SW480 (cell line): ENCODE results near the gene COL6A2.
A peak's percentile ranks its signal among the peaks of the same experiment; 100 is the strongest.

Source experiments
- DNase-seq: peaks from one replicate; pipeline ENCODE4 v3.0.0-alpha.2; 2016; ENCODE audit warnings: low spot score

COL6A2 gene

DNA sequence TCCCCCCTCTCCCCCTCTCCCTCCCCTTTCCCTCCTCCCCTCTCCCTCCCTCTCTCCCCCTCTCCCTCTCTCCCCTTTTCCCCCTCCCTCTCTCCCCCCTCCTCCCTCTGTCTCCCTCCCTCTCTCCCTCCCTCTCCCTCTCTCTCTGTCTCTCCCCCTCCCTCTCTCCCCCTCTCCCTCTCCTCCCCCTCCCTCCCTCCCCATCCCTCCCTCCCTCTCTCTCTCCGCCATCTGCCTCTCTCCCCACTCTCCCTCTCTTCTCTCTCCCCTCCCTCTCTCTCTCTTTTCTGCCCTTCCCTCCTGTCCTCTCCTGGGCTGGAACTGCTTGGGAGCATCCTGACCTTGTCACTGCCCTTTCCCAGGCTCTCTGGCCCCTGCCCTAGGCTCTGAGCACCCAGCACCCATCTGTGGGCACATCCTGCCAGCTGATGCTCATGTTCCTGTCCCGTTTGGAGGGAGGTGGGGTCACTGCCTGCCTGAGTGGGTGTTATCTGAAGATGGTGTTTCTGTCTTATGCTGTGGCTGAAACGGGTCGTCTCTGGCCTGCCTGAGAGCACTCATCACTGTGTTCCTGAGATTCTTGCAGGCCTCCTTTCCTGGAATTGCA lies 46.7 kb downstream of the COL6A2 start:
- no peak for DNase-seq

DNA sequence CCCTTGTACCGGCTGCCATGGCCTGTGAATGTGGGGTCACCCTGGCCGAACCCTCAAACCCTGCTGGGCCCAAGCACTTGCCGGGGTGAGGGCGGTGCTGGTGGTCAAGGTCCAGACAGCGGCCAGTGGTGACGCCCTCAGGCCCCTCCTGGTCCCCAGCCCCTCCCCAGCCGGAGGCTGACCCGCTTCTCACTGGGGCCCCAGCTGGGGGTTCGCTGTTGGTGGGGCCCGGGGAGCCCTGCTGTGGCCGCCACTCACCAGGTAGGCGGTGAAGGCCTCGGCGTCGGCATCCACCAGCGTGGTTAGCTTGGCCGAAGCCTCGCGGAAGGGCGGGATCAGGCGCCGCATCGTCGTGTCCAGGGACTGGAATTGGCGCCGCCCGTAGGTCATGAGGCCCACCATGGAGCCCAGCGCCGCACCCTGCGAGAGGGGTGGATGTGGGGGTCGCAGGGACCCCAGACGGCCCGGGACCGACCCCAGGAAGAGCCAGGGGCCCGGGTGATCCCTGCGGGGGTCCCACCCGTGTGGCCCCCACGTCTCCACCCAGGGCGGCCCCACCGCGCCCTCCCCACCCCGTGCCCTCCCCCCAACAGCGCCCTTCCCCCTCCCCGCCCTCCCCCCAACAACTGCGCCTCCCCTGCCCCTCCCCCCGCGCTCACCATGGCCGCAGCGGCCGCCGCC lies 47.4 kb downstream of the COL6A2 start:
- no peak for DNase-seq

DNA sequence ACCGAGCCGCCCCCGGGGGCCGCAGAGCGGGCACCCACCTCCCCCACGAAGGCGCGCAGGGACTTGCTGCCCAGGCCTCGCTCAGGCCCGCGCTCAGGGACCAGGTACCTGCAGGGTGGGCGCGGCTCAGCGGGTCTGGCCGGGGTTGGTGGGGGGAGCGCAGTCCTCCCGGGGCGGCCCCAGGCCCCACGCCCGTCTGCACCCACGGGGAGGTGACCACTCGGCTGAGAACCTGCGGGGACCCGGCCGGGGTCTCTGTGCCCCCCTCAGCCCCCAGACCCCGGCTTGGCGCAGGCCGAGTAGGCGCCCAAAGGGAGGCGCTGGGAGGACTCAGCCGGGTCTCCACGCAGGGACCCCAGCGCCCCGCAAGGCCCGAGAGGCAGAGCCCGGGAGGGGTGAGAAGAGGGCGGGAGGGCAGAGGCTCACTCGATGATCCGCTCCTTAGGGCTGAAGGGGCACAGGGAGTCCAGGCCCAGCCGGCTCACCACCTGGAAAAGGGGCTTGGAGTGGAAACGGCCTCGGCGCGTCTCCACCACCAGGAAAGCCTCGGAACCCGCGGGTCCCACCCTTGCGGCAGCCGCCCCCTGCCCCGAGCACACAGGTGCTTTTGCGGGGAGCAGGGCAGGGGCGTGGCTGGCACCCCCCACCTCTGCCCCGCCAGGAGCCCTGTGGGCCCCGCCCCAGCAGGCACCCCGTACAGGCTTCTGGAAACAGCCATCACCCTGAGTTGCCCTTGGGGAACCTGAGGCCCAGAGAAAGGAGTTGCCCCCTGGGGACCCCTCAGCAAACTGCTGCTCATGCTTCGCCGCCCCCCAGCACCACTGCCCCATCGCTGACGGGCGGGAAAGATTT lies 48.2 kb downstream of the COL6A2 start:
- no peak for DNase-seq

DNA sequence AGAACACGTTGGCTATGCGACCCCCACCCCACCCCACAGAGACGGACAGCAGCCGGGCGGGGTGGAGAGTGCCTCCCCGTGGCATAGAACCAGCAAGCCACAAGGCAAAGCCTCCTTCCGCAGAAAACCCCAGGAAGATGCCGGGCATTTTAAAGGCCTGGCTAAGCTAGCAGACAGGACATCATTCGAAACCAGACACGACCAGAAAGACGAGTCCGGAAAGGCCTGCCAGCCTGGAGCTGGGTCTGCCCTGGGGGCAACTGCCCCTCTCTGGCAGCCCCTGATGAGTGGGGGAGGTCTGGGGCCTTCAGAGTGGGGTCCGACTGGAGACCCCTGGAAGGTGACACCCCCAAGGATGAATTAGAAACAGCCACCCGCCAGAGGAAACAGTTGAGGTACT lies 48.9 kb downstream of the COL6A2 start:
- no peak for DNase-seq

DNA sequence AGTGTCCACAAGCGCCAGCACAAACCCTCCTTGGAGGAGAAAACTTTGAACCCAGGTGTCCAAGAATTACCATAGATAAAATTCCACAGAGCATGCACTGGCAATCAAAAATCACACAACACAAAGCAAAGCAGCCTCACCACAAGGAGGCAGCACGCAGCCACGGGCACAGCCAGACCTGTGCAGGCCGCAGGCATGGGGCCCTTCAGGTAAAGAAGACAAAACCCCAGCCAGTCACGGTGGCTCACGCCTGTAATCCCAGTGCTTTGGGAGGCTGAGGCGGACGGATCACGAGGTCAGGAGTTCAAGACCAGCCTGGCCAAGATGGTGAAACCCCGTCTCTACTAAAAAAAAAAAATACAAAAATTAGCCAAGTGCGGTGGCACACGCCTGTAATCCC lies 49.5 kb downstream of the COL6A2 start:
- DNase-seq = peak; percentile 68

DNA sequence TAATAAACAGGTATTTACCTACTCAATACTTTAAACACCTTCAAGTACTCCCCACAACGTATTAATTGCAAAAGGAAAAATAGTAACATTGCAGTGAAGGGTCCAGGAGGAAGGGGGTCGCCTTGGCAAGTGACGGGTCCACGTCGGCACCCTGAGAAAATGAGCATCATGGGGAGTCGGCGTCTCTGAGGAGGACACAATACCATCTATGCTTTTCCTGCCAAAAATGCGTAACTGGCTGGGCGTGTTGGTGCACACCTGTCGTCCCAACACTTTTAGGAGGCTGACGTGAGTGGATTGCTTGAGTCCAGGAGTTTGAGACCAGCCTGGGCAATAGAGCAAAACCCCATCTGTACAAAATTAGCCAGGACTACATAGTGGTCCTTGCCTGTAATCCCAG lies 50.2 kb downstream of the COL6A2 start:
- DNase-seq = no peak

DNA sequence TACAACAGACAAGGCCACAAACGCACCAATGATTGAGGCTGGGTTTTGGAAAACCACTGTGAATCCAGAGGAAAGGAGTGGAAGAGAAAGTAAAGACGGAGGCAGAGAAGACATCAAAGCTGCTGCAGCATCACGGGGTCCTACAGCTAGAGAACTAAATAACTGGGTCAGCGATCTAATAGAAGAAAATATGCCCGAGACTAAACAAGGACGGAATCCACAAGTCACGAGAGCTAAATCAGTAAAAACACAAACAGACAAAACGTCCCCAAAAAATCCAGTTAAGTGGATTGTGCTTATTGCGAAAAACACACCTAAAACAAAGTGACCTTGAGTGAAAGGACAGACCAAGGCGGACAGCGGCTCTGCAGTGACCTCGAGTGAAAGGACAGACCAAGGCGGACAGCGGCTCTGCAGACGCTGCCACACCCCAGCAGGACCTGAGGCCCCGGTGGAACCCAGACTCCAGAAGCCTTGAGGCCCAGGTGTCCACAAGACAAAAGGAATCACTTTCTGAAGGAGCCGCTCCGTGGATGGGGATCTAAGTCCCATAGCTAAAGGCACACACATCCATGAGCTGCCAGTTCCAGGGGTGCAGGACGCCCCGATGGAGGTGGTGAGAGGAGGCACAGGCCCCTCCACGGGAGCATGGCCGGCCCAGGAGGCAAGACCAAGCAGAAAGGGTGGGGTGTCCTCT lies 51.4 kb downstream of the COL6A2 start:
- DNase-seq = no peak

DNA sequence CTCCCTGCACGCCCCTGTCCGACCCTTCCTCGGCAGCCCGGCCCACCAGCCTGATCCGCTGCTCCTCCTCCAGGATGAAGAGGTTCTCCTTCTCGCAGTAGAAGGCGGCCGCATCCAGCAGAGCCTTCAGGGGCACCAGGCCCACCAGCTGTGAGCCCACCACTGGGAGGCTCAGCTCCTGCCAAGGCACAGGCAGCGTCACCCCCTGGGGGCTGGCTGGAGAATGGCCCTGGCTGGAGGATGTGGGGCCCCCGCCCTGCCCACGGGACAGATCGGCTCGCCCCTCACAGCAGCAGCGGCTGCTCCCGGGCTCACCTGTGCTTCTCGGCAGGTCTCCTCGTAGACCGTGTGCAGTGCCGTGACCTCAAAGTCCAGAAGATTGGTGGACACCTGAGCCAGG lies 52.2 kb downstream of the COL6A2 start:
- no peak for DNase-seq

DNA sequence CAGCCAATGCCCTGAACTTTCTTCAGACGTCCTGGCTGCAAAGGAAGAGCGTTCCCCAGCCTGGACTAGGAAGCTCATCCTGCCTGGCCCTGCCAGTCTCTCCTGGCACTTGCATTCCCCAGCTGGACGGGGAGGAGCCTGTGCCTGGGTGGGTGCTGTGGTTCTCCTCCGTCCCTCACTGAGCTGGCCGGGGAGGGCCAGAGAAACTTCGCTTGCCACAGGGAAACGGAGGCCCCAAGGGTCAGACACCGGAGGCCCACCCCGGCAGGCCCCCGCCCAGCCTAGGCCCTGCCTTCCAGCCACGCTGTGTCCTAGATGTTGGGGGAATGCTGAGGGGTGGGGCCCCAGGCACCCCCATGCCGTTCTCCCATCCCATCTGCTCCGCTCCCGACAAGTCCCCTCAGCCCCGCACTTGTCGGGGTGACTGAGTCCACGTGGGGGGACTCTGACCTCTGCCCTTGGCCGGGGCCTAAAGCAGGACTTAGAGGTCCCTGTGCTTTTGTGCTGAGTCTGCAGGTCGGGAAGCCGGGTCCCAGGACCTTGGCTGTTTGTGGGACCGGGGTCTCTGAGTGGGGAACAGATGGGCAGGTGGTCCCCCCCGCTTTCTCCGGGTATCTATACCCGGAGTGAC lies 52.7 kb downstream of the COL6A2 start:
- DNase-seq = no peak

DNA sequence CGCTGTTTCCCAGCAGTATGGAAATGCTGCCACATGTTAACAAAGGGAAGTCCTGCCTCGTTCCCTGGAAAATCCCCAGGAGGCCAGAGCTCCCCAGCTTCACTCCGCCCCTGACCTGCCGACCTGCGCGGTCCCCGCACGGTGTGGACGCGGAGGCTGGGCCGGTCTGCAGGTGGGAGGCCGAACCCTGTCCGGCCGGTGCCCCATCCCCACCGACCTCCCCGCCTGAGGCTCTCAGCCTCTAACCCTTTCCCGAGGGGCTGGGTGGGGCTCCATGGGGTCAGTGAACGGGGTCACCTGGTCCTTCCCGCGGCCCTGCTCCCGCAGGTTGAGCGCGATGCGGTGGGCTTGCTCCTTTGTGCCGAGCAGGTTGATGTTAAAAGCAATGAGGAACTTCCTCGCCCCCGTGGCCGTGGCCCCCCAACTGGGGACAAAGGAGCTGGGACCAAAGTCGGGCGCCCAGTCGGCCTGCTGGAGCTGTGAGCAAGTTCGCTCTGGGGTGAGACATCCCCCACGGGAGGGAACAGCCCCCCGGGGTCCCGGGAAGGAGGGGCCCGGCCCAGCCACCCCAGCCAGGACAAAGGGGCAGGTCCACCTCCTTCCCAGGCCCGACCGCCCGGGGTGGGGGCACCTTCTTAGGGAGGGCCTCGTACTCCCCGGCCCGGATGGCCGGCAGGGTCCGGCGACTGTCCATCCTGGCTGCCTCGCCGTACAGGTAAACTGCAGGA lies 53.5 kb downstream of the COL6A2 start:
- DNase-seq = no peak

DNA sequence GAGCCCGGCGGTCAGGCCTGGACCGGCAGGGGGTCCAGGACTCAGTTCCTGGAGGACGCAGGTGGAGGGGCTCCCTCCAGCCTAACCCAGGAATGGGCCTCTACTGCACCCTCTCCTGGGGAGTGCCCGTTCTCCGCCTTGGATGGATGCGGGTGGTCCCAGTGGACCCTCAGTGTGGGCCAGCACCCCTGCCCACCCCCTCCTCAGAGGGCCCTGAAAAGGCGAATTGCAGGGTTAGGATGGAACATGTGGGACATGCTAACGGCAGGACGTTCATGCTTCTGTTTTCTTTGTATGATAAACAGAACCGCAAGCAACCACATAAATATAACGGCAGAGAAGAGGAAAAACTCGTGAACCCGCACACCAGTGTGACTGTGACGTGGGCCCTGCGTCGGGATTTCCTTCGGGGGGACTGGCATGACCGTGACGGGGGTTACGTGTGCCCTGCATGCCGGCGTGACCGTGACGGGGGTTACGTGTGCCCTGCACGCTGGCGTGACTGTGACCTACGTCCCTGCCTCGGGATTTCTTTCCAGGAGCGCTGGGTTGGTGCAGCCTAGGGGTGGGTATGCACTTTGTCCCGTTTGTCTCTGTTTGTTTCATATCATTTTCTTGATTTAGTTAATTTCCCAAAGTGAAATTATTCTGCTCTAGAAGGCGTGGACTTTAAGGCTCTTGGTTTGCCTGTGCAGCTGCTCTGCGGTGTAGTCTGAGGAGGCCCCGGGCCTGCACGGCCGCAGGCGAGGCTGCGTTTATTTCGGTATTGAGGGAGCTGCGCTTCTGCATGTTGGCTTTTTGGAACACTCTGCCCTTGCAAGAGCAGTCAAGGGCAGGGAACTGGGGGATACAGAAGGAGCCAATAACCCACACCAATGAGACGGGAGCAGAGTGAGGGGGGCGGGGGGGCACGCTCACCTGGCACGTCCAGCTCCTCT lies 54.3 kb downstream of the COL6A2 start:
- no peak for DNase-seq

DNA sequence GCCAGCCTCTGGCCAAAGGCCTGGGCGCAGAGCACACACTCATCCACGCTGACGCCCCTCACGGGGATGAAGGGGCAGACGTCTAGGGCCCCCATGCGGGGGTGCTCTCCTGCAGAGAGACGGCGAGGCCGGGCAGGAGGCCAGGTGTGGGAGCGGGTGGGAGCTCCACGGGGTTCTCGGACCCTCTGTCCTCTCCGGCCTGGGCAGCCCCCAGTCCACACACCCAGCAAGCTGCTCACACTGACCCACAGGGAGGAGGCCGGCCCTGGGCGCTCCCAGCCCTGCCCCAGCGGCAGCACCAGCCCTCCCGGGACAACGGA lies 55.0 kb downstream of the COL6A2 start:
- no peak for DNase-seq

DNA sequence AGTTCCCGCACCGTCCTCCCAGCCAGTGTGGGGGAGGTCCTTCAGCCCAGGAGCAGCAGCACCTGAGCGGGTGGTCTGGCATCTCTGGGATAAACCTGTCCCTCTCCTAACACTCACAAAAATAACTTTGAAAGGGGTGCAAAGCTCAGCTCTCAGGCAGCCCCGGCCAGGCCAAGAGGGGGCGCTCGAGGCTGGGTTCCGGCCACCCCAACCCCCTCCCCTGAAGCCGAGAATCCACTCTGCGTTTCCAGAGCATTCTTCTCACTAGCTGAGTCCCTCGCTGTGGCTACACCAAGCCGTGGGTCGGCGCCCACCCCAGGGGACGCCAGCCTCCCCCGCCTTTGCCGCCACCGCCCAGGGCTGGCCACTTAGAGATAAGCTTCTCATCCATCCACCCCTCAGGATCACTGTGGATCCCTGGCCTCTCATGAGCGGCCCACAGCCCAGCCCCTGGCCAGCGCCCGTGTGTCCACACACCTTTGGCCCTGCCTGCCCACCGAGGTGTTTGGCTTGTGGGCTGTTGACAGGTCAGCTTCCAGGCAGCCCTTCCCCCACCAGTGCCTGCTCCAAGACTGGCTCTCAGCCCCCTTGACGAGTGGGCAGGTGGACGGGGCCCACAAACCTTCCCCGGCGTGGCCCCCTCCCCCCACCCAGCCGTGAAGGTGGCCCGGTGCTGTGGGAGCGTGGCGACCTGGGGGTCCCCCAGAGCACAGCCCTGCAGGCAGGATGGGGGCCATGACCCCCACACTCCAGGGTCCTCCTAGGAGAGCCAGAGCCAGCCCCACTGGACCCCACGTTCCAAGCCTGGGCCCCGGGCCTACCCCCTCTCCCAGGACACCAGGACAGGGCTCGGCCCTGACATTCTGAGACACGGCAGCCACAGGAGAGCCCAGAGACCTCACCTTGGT lies 55.6 kb downstream of the COL6A2 start:
- DNase-seq = no peak

DNA sequence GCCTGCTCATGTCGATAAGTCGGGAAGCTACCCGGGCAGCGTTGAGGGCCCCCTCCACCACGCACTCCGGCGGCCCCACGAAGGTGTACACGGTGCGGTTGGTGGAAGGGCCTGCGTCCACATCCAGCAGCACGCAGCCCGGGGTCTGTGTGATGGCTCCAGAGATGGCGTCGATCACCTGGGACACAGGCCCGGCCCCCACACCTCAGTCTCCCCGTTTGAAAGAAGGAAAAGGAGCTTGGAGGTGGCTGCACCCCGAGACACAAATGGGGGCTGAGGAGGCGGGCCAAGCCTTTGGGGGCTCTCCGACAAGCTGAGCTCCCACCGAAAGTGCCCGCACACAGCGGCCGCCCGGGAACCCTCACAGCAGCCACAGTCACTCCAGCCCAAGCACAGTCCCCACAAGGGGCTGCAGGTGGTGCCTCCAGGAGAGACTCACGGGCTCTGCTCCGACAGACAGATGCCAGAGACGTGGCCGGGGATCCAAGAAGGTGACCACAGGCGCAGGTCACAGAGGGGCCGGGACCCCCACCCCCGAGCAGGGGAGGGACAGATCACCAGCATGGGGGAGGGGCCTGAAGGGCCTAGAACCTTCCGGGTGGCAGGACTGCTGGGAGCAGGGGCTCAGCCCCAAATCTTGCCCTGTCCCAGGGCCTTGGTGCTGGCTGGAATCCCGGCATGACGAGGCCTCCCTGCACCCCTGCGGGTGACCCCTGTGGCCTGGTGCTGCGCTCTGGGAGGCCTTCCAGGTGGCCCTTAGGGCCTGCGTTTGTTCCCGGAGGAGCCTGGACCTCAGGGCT lies 56.4 kb downstream of the COL6A2 start:
- no peak for DNase-seq

DNA sequence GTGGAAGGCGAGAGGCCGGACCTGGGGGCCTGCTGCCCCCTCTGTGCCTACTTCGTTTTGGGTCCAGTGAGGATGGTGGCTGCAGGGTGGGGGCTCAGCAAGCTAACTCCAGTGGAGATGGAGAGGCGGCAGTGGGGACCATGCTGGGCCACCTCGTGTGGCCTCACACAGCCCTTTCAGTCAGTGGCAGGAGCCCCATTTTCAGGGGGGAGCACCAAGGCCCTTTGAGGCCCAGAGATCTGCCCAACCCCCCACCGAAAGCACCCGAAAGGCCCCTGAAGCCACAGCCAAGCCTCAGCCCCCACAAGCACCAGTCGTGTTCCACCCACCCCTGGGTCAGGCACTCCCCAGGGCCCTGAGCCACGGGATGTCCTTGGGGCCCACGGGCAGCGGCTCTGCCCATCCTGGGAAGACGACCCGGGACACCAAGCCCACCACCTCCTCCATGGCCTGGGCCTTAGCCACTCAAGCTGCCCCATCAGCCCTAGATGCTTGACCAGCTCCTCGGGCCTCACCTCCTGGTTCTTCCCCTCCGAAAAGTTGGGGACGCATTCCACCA lies 57.1 kb downstream of the COL6A2 start:
- no peak for DNase-seq

DNA sequence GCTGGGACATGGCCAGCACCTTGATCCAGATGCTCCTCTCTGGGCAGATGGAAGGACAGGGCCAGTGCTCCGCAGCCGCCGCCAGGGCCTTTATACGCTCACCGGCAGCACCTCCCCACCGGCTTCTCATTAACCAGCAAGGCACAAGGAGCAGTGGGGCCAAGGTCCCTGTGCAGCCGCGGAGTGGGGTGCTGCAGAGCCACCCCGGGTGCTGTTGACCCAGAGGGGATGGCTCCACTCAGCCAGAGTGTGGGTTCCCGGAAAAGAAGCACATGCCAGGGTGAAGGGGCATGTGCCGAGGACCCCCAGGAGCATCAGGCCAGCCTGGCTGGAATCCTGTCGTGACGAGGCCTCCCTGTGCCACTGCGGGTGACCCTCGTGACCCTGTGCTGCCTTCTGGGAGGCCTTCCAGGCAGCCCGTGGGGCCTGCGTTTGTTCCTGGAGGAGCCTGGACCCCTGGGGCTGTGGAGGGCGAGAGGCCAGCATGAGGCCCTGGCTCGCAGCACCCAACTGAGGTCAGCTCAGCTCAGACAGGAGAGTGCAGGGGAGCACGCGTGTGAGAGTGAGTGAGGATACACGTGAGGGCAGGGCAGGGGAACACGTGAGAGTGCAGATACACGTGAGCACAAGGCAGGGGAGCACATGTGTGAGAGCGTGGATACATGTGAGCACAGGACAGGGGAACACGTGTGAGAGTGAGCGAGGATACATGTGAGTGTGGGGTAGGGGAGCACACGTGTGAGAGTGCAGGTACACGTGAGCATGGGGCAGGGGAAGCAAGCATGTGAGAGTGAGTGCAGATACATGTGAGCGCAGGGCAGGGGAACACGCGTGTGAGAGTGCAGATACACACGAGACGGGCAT lies 57.8 kb downstream of the COL6A2 start, which contains the start of gene FTCD:
FTCD (minus strand) TSS at position 66 of the 864 bp plus-strand sequence; CDS start at position 10, 56 bp downstream.
- DNase-seq = no peak

DNA sequence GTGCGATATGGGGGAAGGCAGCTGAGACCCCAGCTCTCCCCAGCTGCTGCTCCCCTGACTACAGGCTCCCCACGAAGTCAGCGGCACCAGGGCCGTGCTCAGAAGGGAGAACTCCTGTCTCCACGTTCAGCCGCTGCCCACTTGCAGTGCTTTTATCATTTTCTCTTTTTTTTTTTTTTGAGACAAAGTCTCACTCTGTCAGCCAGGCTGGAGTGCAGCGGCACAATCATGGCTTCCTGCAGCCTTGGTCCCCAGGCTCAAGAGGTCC lies 58.4 kb downstream of the COL6A2 start:
- DNase-seq = no peak
